GM18508 (cell line): ENCODE data around the gene TREM1.
"Not testable (repeated sequence)": the region's sequence is repeated elsewhere in the genome, so short reads cannot be mapped to it uniquely, and the experiment has no call there.

Source experiments
- ATAC-seq: cut with Tn5 transposase; IDR thresholded peaks from one replicate; pipeline ENCODE4 v1.9.1; 2021; ENCODE audit warnings: moderate number of reproducible peaks; ENCODE audit not compliant: insufficient read depth, unreplicated experiment

TREM1 gene

DNA sequence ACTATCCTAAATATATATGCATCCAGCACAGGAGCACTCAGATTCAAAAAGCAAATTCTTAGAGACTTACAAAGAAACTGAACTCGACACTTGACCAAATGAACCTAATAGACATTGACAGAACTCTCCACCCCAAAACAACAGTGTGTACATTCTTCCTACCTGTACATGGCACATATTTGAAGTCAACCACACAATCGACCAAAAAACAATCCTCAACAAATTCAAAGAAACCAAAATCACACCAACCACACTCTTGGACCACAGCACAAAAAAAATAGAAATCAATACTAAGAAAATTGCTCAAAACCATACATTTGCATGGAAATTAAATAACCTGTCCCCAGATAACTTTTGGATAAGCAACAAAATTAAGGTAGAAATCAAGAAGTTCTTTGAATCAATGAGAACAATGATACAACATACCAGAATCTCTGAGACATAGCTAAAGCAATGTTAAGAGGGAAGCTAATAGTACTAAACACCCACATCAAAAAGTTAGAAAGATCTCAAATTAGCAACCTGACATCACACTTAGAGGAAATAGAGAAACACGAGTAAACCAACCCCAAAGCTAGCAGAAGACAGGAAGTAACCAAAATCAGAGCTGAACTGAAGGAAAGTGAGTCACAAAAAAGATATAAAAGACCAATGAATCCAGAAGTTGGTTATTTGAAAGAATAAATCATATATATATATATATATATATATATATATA, 12.5 kb upstream of the TREM1 start:
- ATAC-seq = no peak

GRCh38 chr6:41297248-41297647, 10.8 kb upstream of the TREM1 start:
- ATAC-seq = not testable (repeated sequence)

GRCh38 chr6:41294214-41294872, 7.9 kb upstream of the TREM1 start:
- ATAC-seq = no peak

GRCh38 chr6:41291717-41292116, 5.2 kb upstream of the TREM1 start:
- ATAC-seq = no peak

- ATAC-seq = no peak
Measured at GRCh38 chr6:41289815-41290214, 3.3 kb upstream of the TREM1 start.

DNA sequence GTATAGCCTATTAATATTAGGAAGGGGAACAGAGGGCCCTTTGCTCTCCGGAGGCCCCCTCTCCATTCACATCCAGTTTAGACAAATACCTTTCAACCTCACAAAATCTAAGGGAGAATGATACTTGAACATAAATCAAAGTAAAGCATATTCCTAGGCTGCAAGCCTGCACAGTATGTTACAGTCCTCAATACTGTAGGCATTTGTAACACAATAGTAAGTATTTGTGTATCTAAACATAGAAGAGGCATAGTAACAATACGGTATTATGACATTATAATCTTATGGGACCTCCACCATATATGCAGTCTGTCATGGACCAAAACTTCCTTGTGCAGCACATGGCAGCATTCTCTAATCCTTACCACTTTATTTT, 2.3 kb upstream of the TREM1 start:
- ATAC-seq = no peak

GRCh38 chr6:41288030-41288753, 1.7 kb upstream of the TREM1 start:
- ATAC-seq = peak; percentile 61

- ATAC-seq = no peak
Measured at GRCh38 chr6:41284726-41285125, 1.8 kb downstream of the TREM1 start.

DNA sequence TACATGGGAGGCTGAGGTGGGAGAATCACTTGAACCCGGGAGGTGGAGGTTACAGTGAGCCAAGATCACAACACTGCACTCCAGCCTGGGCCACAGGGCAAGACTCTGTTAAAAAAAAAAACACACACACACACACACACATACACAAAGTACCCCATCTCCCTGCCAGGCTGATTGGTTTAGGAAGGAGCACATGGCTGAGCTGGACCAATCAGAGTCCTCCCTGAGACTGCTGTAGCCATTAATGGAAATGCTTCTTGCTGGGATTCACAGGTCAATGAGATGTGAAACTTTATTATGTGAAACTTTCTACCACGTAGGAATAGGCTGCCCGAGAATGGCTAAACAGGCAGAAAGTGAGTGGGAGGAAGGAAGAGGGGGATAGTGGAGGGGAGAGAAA, 2.9 kb downstream of the TREM1 start:
- no peak for ATAC-seq

GRCh38 chr6:41280381-41281057, 6.0 kb downstream of the TREM1 start:
- no peak for ATAC-seq

DNA sequence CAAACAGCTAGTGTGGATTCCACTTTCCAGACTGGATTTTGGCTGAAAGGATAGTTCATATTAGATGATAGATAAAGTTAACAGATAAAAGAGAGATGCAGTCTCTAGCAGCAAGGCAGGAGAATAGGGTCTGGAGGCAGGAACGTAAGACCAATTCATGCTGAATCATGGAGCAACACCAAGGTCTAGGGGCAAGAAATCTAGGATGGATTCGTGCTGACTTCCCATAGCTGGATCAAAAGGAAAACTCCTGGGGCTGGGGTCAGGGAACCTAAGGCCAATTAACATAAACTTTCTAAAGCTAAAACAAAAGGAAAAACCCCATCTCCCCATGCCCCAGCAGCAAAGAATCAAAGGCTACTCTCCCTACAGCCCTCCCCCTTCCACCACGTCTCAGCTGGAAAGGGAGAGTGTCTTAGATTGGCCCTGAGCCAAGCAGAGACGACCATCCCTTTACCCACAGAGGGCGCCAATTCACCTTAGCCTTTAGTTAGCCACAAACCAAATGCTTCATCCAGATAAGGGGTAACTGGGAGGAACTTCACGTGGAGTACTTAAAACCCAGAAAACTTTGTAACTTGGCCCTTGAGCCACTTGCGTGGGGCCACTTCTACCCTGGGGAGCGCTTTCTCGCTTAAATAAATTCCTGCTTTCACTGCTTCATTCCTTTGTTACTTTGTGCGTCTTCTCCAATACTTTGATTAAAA, 7.6 kb downstream of the TREM1 start:
- ATAC-seq = no peak

- ATAC-seq = no peak
Measured at GRCh38 chr6:41277605-41278004, 8.9 kb downstream of the TREM1 start.

GRCh38 chr6:41275489-41275888, 11.0 kb downstream of the TREM1 start:
- ATAC-seq = no peak

- no peak for ATAC-seq
Measured at GRCh38 chr6:41274256-41274655, 12.2 kb downstream of the TREM1 start.

DNA sequence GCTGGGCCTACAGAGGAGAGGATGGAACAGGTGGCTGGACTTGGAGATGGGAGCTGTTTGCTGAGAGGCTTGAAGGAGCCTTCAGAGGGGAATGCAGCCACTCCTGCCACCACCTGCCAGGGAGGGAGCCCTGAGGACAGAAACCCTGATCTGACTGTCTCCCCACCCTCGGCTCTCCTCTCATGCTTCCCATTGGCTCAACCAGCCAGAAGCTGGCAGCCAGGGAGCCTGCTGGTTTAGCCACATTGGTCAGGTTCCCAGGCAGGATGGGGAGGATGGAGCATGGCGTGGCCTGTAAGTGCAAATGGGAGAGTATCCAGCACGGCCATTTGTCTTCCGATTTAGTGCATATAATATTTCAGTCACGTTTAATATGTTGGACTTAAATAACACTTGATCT, 12.8 kb downstream of the TREM1 start:
- no peak for ATAC-seq

GRCh38 chr6:41272591-41273240, 13.8 kb downstream of the TREM1 start:
- no peak for ATAC-seq

DNA sequence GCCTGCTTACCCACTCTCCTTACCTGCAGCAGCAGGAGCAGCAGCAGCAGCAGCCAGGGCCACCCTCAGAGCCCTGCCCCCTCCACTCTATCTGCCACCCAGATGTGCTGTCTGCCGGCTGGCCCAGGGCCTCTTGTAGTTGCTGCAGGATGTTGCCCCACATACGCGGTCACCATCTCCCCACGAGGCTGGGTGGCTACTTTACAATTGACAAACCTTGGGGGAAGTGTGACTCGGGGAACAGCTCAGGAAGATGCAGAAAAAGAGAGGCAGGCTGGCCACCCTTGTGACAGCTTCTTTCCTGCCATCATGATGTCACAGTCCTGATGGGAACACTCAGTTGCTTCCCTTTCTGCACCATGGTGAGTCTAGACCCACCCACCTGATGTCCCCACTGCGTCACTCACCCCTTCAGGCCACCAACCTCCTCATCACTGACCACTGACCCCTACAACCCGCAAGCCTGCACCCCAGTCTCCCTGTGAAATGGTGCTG, 14.5 kb downstream of the TREM1 start:
- no peak for ATAC-seq

DNA sequence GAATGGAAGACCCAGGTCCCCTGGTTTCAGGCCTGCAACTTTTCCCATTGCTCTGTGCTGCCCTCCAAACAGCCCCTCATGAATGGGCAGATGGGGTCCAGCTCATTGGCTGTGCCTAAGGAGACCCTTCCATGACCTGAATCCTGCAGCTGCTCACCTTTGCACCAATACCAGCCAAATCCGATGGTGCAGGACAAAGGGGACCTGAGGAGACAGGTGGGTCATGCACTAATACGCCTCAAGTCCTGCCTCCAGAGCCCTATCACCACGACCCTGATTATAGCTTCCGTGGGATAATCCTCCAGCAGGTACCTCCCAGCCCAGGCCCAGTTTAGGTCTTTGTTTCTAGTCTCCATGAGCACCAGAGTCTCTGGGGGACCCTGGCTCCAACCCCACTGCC, 16.8 kb downstream of the TREM1 start:
- no peak for ATAC-seq

- ATAC-seq = no peak
Measured at GRCh38 chr6:41269166-41269565, 17.3 kb downstream of the TREM1 start.

GRCh38 chr6:41268478-41268877, 18.0 kb downstream of the TREM1 start:
- ATAC-seq = no peak
